H1 (cell line): ENCODE measurements around the gene MRPS27. TPM values are rescaled to one million over a fixed set of nuclear protein-coding genes. Genes with fewer than 3 reads are reported as not detected.

Source experiments
- CTCF ChIA-PET: fragments of 300-600 bp; sonication (Branson Sonifier 250); formaldehyde crosslinking; loops from one replicate; lab custom pipeline; 2021; ENCODE audit not compliant: partially characterized antibody; lab: Charles Lee
- POLR2A ChIA-PET: fragments of 300-600 bp; sonication (Branson Sonifier 250); formaldehyde crosslinking; loops from one replicate; lab custom pipeline; 2021; ENCODE audit warnings: inconsistent platforms; ENCODE audit not compliant: partially characterized antibody; lab: Charles Lee
- DNase-seq, 2 experiments: peaks; one replicate each; pipeline versions ENCODE4 v3.0.0 to v3.0.0-alpha.2; 2010 to 2022; ENCODE audit warnings: low spot score in 2 of 2, low read depth in 1 of 2, mixed read lengths in 1 of 2
- FAIRE-seq: peaks from 2 replicates; lab custom pipeline; 2011; peaks lifted over from hg19 to GRCh38; lab: Jason Lieb, UNC
- H2AFZ ChIP-seq: 2 replicates; pipeline ENCODE4 v1.8.1; 2012; ENCODE audit warnings: low read length, inconsistent platforms
- H2AK5ac ChIP-seq: 2 replicates; pipeline ENCODE4 v1.6.1; 2013; ENCODE audit warnings: low read depth, low read length
- H2BK120ac ChIP-seq: replicated peaks from 2 replicates; pipeline ENCODE3; 2013; ENCODE audit warnings: low read depth, low read length, inconsistent platforms
- H2BK12ac ChIP-seq: 2 replicates; pipeline ENCODE4 v1.6.1; 2013; ENCODE audit warnings: low read depth, low read length
- H2BK15ac ChIP-seq: 2 replicates; pipeline ENCODE4 v1.6.1; 2013; ENCODE audit warnings: low read length
- H2BK20ac ChIP-seq: 2 replicates; pipeline ENCODE4 v1.6.1; 2013; ENCODE audit warnings: low read length
- H2BK5ac ChIP-seq: 2 replicates; pipeline ENCODE4 v1.6.1; 2013; ENCODE audit warnings: low read depth, low read length
- H3K14ac ChIP-seq: 2 replicates; pipeline ENCODE4 v1.6.1; 2013; ENCODE audit warnings: inconsistent platforms; ENCODE audit not compliant: insufficient read length
- H3K18ac ChIP-seq: 2 replicates; pipeline ENCODE4 v1.6.1; 2013; ENCODE audit warnings: low read length; ENCODE audit errors: extremely low read depth
- H3K23ac ChIP-seq: 2 replicates; pipeline ENCODE4 v1.6.1; 2013; ENCODE audit warnings: inconsistent platforms; ENCODE audit not compliant: insufficient read length
- H3K23me2 ChIP-seq: 2 replicates; pipeline ENCODE4 v1.6.1; 2013; ENCODE audit warnings: low read depth, low read length
- H3K27ac ChIP-seq: 2 replicates; pipeline ENCODE4 v1.6.1; 2011; ENCODE audit warnings: low read depth, low read length, inconsistent platforms
- H3K27me3 ChIP-seq, 4 experiments: replicated peaks in 1 of 4; 1 replicate in 1 of 4; 2 replicates in 3 of 4; pipeline versions ENCODE4 v1.6.1 to v1.8.1; 2011 to 2013; ENCODE audit warnings: low read length in 3 of 4, mild to moderate bottlenecking in 3 of 4, inconsistent platforms in 2 of 4, mixed read lengths in 2 of 4, moderate library complexity in 1 of 4; ENCODE audit not compliant: control insufficient read depth in 3 of 4, insufficient read depth in 3 of 4; ENCODE audit errors: extremely low read depth in 1 of 4
- H3K36me3 ChIP-seq, 4 experiments: 2 replicates each; pipeline versions ENCODE4 v1.6.1 to v1.8.1; 2011 to 2013; ENCODE audit warnings: mild to moderate bottlenecking in 4 of 4, low read length in 3 of 4, moderate library complexity in 2 of 4, control low read depth in 1 of 4, inconsistent platforms in 1 of 4; ENCODE audit not compliant: insufficient read depth in 4 of 4, control insufficient read depth in 2 of 4
- H3K4ac ChIP-seq: replicated peaks from 2 replicates; pipeline ENCODE3; 2013; ENCODE audit warnings: low read length, low read depth, mixed read lengths, inconsistent platforms; ENCODE audit not compliant: insufficient read length
- H3K4me1 ChIP-seq, 4 experiments: replicated peaks in 1 of 4; 1 replicate in 1 of 4; 2 replicates in 3 of 4; pipeline versions ENCODE4 v1.6.1 to v1.8.1; 2011 to 2013; ENCODE audit warnings: low read length in 3 of 4, inconsistent platforms in 2 of 4, mixed read lengths in 1 of 4; ENCODE audit not compliant: insufficient read depth in 4 of 4, control insufficient read depth in 3 of 4
- H3K4me2 ChIP-seq, 2 experiments: 2 replicates each; pipeline versions ENCODE4 v1.6.1 to v1.8.1; 2011 to 2013; ENCODE audit warnings: low read depth in 2 of 2, low read length in 2 of 2, control low read depth in 1 of 2, inconsistent platforms in 1 of 2, mild to moderate bottlenecking in 1 of 2; ENCODE audit not compliant: insufficient read depth in 1 of 2
- H3K4me3 ChIP-seq, 4 experiments: fragments of 200-600, 300-600 bp in 1 of 4; sonication (generic), shearing (Covaris generic), sonication (Bioruptor Twin) in 1 of 4; 2 replicates each; pipeline versions ENCODE4 v1.5.1 to v1.8.1; 2011 to 2016; ENCODE audit warnings: low read length in 4 of 4, low read depth in 3 of 4, control low read depth in 2 of 4, inconsistent platforms in 2 of 4, mild to moderate bottlenecking in 2 of 4, mixed read lengths in 1 of 4, moderate library complexity in 1 of 4; ENCODE audit not compliant: insufficient read depth in 2 of 4; ENCODE audit errors: extremely low read depth in 1 of 4
- H3K56ac ChIP-seq: replicated peaks from 2 replicates; pipeline ENCODE3; 2013; ENCODE audit warnings: low read depth, mild to moderate bottlenecking, mixed read lengths, low read length, inconsistent platforms; ENCODE audit not compliant: insufficient read length
- H3K79me1 ChIP-seq: 2 replicates; pipeline ENCODE4 v1.6.1; 2013; ENCODE audit warnings: low read depth, low read length, control low read depth
- H3K79me2 ChIP-seq, 2 experiments: 2 replicates each; pipeline versions ENCODE4 v1.6.1 to v1.8.1; 2012 to 2013; ENCODE audit warnings: low read length in 2 of 2, mild to moderate bottlenecking in 2 of 2, inconsistent platforms in 1 of 2; ENCODE audit not compliant: insufficient read depth in 2 of 2, control insufficient read depth in 1 of 2
- H3K9ac ChIP-seq, 4 experiments: replicated peaks in 1 of 4; 1 replicate in 1 of 4; 2 replicates in 3 of 4; pipeline versions ENCODE4 v1.6.1 to v1.8.1; 2011 to 2013; ENCODE audit warnings: low read depth in 3 of 4, low read length in 3 of 4, control low read depth in 2 of 4, mild to moderate bottlenecking in 2 of 4, moderate library complexity in 2 of 4, inconsistent platforms in 1 of 4; ENCODE audit errors: extremely low read depth in 1 of 4
- H3K9me3 ChIP-seq, 2 experiments: 2 replicates each; pipeline versions ENCODE4 v1.6.1 to v1.8.1; 2012 to 2013; ENCODE audit warnings: mild to moderate bottlenecking in 2 of 2, moderate library complexity in 2 of 2, control low read depth in 1 of 2, inconsistent platforms in 1 of 2, low read depth in 1 of 2, low read length in 1 of 2, mixed read lengths in 1 of 2; ENCODE audit not compliant: insufficient read depth in 2 of 2
- H4K20me1 ChIP-seq, 2 experiments: replicated peaks in 1 of 2; 2 replicates each; pipeline versions ENCODE3 to v1.8.1; 2011 to 2013; ENCODE audit warnings: inconsistent platforms in 2 of 2, low read length in 2 of 2, mild to moderate bottlenecking in 1 of 2; ENCODE audit not compliant: insufficient read depth in 2 of 2, control insufficient read depth in 1 of 2
- H4K5ac ChIP-seq: 2 replicates; pipeline ENCODE4 v1.6.1; 2013; ENCODE audit warnings: low read length, low read depth, mixed read lengths, inconsistent platforms; ENCODE audit not compliant: insufficient read length
- H4K8ac ChIP-seq: 2 replicates; pipeline ENCODE4 v1.8.0; 2013; ENCODE audit warnings: mild to moderate bottlenecking, moderate library complexity, low read length, inconsistent platforms; ENCODE audit not compliant: insufficient read depth; ENCODE audit errors: extremely low read depth
- H4K91ac ChIP-seq: replicated peaks from 2 replicates; pipeline ENCODE3; 2013; ENCODE audit warnings: low read length, mixed read lengths, inconsistent platforms; ENCODE audit not compliant: insufficient read length
- ASH2L ChIP-seq: fragments of 200-600, 300-600 bp; sonication (generic); IDR thresholded peaks from one replicate; pipeline ENCODE4 v1.7.1; 2017; ENCODE audit warnings: low read length
- CBX8 ChIP-seq: fragments of 300-800, 300-1000 bp; sonication (generic); IDR thresholded peaks from 2 replicates; pipeline ENCODE4 v1.7.1; 2016; ENCODE audit warnings: low read depth, low read length, borderline replicate concordance
- CREB1 ChIP-seq: IDR thresholded peaks from 2 replicates; pipeline ENCODE4 v1.6.1; 2012; ENCODE audit warnings: inconsistent platforms
- EGR1 ChIP-seq: IDR thresholded peaks from 2 replicates; pipeline ENCODE4 v1.6.1; 2011; ENCODE audit warnings: low read depth, low read length, borderline replicate concordance
- EP300 ChIP-seq, 2 experiments: IDR thresholded peaks; 1 replicate in 1 of 2; 2 replicates in 1 of 2; pipeline ENCODE4 v1.6.1; 2011 to 2012; ENCODE audit warnings: low read depth in 2 of 2, low read length in 2 of 2, mild to moderate bottlenecking in 2 of 2, borderline replicate concordance in 1 of 2, inconsistent platforms in 1 of 2, moderate library complexity in 1 of 2
- MAFK ChIP-seq: IDR thresholded peaks from 2 replicates; pipeline ENCODE4 v1.6.1; 2012; ENCODE audit warnings: low read depth, mild to moderate bottlenecking, improper control_type of control experiment, low read length
- POLR2AphosphoS5 ChIP-seq: IDR thresholded peaks from 2 replicates; pipeline ENCODE4 v1.6.1; 2011; ENCODE audit warnings: low read depth, low read length
- RNF2 ChIP-seq: fragments of 200-900, 300-1000 bp; sonication (generic); IDR thresholded peaks from 2 replicates; pipeline ENCODE4 v1.7.1; 2016; ENCODE audit warnings: borderline replicate concordance, low read depth, mild to moderate bottlenecking, antibody characterized with exemption, low read length; ENCODE audit not compliant: poor library complexity, severe bottlenecking; ENCODE audit errors: missing control alignments
- RXRA ChIP-seq: IDR thresholded peaks from 2 replicates; pipeline ENCODE4 v1.6.1; 2011; ENCODE audit warnings: low read depth, mild to moderate bottlenecking, low read length, moderate library complexity; ENCODE audit not compliant: insufficient read depth
- SRF ChIP-seq: IDR thresholded peaks from 2 replicates; pipeline ENCODE4 v1.6.1; 2011; ENCODE audit warnings: mild to moderate bottlenecking, low read depth, low read length, moderate library complexity
- WGBS, 2 experiments: shearing (Covaris generic) in 1 of 2; methylation state at CpG; one replicate each; pipeline versions ENCODE4 v1.1.6 to v1.1.7; 2013 to 2015; ENCODE audit warnings: low lambda C conversion rate in 2 of 2, mixed read lengths in 2 of 2, inconsistent platforms in 1 of 2, low coverage in 1 of 2, missing lambda C conversion rate in 1 of 2; ENCODE audit not compliant: insufficient replicate concordance in 2 of 2, insufficient coverage in 1 of 2, insufficient read length in 1 of 2; ENCODE audit errors: extremely low coverage in 1 of 2, missing lambda C conversion rate in 1 of 2; 5-methylcytosine and 5-hydroxymethylcytosine counted together
- polyA plus RNA-seq, 7 experiments: library from polyadenylated mRNA; depleted of rRNA in 3 of 7; stranded (reverse) in 5 of 7; unstranded in 2 of 7; fragments of >200 nt in 5 of 7; fragments of 200-250 nt in 2 of 7; gene quantifications; 1 replicate in 5 of 7; 2 replicates in 1 of 7; 4 replicates in 1 of 7; pipeline versions ENCODE4 v1.2.1 to v1.2.3, GENCODE V29; 2011 to 2013; ENCODE audit warnings: missing spikeins in 2 of 7, mixed read lengths in 2 of 7
- total RNA-seq: library from RNA; stranded (reverse); fragmentation: NEBNext Ultra II Directional; extraction: Animal tissue kit (Norgen Biotek cat#: 25700); gene quantifications from 2 replicates; pipeline ENCODE4 v1.2.1, GENCODE V29; 2021
- TF ChIP-seq, protein P1 (sequence below): IDR thresholded peaks from 2 replicates; pipeline ENCODE4 v1.6.1; 2011; ENCODE audit warnings: low read depth, mild to moderate bottlenecking, low read length; ENCODE audit not compliant: insufficient read depth

The MRPS27 gene
- total and polyA plus RNA-seq, 2 of the 8 experiments (the other 6 are each of a cell fraction or from before 2014, with no cell fraction given): 93.2 to 102 TPM

- Histone ChIP-seq H2BK20ac (no peak overlapping the region), H3K27ac (no peak overlapping the region), H3K9me3 (no peaks in the 10 kb centered on the region), H3K56ac (no peak overlapping the region), H3K4me3 (no peak overlapping the region), H3K23me2 (no peaks in the 10 kb centered on the region; the same call in 1 of the 2 replicates), H3K9ac (no peak overlapping the region), H3K4ac (no peak overlapping the region), H2BK120ac (no peak overlapping the region), H4K5ac (no peak overlapping the region), H3K27me3 (peaks cover 0 to 2% (median 0%) of the 10 kb centered on the region in 4 experiments; a peak in 1 of 7 replicates), H4K91ac (no peak overlapping the region), H2BK12ac (no peak overlapping the region), H3K4me1 (peaks cover 3 to 14% (median 6%) of the 10 kb centered on the region in 4 experiments; a peak in 6 of 7 replicates), H3K36me3 (peaks cover 4 to 49% (median 21%) of the 10 kb centered on the region in 4 experiments; a peak in 7 of 8 replicates), H3K23ac (no peak overlapping the region), H2BK15ac (no peak overlapping the region), H3K18ac (no peak overlapping the region), H2AFZ (no peak overlapping the region), H2BK5ac (no peak overlapping the region), H3K79me2 (no peaks in the 10 kb centered on the region), H4K20me1 (peaks cover 0 to 3% of the 10 kb centered on the region in 2 experiments), H3K4me2 (no peak overlapping the region), H3K14ac (no peak overlapping the region), H2AK5ac (no peak overlapping the region), H4K8ac (no peak overlapping the region), H3K79me1 (no peaks in the 10 kb centered on the region)
- ChIA-PET POLR2A (interaction anchor here (1.3 kb wide), 1 partner anchor 15 kb away, joined by 3 read pairs; no protein-coding TSS in a partner anchor), CTCF (no interaction called here)
- DNase-seq (no peak), FAIRE-seq (peak; percentile 28)
- 94% methylated on average over 3 of the region's 3 CpGs; no CpG with 5 or more reads in 1 of the 2 experiments for WGBS, 2 experiments
- TF ChIP-seq SRF (no peak), POLR2AphosphoS5 (no peak), MAFK (no peak), EGR1 (no peak), ASH2L (no peak), RXRA (no peak), RNF2 (no peak), EP300 (IDR thresholded peaks at IDR 0.05; ENCODE audit: borderline replicate concordance in 1 of 2, low read depth in 2 of 2, low read length in 2 of 2) (no peak), CBX8 (no peak), CREB1 (no peak)
- TF ChIP-seq, protein P1, sequence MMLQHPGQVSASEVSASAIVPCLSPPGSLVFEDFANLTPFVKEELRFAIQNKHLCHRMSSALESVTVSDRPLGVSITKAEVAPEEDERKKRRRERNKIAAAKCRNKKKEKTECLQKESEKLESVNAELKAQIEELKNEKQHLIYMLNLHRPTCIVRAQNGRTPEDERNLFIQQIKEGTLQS: no peak
Measured at GRCh38 chr5:72206994-72207393, 113.0 kb downstream of the MRPS27 start.
